ENCODE data around the gene DAPK1.

DNA sequence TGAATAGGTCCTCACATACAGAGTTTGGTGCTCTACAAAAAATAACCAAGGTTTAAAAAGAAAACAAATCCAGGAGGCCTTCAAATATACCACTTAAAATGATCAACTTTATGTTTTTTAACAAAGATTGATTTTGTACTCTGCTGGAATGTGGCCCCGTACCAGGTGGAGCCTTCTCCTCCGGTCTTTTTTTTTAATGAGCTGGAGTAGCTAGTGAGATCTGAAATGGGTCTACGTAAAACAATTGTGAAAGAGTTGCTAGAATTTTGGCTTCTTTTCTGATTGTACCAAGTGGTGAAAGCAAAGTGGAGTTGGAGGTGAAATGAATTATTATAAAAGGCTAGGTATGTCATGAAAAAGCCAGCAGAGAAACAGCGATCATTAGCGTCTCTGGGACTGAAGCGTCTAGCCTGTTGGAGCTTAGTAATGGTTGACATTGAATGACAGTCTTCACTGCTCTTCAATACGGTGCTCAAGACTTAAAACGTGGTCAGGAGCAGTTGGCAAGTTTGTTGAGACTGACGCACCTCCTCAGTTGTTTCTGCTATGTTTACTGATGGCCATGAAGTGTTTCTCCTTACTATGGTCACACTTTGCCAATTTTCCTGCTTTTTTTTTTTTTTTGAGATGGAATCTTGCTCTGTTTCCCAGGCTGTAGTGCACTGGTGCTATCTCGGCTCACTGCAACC lies 84.4 kb downstream of the DAPK1 start:
- TF ChIP-seq TAF1 (IDR thresholded peaks at IDR 0.05; ENCODE audit: low read depth, low read length) (no peak), POLR2A (IDR thresholded peaks at IDR 0.05; ENCODE audit: low read depth, low read length) (no peak), PAX5 (IDR thresholded peaks at IDR 0.05; ENCODE audit: insufficient read depth, low read length, severe bottlenecking) (no peak)

All from GM12891 (cell line).